Effector CD4-positive, alpha-beta T cell (primary cell): ENCODE results near the gene GH2.
"Not testable (repeated sequence)": the region's sequence is repeated elsewhere in the genome, so short reads cannot be mapped to it uniquely, and the experiment has no call there.

ENCODE experiments used
- DNase-seq: peaks from one replicate; pipeline ENCODE4 v3.0.0-alpha.2; 2020

The GH2 gene

GRCh38 chr17:63911041-63911635 is 29.4 kb upstream of the GH2 start, which contains the start of gene CSHL1:
Gene CSHL1 (minus strand): TSS chr17:63911258. CDS start chr17:63911196, 62 bp downstream.
- DNase-seq, result no peak

- DNase-seq, result no peak
Observed at GRCh38 chr17:63910096-63910495, 28.4 kb upstream of the GH2 start.

- not testable (repeated sequence) for DNase-seq
Observed at GRCh38 chr17:63909586-63909985, 27.8 kb upstream of the GH2 start.

- DNase-seq, result not testable (repeated sequence)
Observed at GRCh38 chr17:63907161-63907778, 25.5 kb upstream of the GH2 start.

- not testable (repeated sequence) for DNase-seq
Observed at GRCh38 chr17:63904796-63905195, 23.1 kb upstream of the GH2 start.

- peak; percentile 26 for DNase-seq
Observed at GRCh38 chr17:63903787-63904201, 22.1 kb upstream of the GH2 start.

GRCh38 chr17:63901971-63902370 is 20.2 kb upstream of the GH2 start:
- DNase-seq, result not testable (repeated sequence)

- not testable (repeated sequence) for DNase-seq
Observed at GRCh38 chr17:63898899-63899798, 17.4 kb upstream of the GH2 start.

GRCh38 chr17:63896524-63897354 is 15.0 kb upstream of the GH2 start, which contains the start of gene CSH1:
Gene CSH1 (minus strand): TSS chr17:63896574. CDS start chr17:63896511, 63 bp downstream.
- not testable (repeated sequence) for DNase-seq

GRCh38 chr17:63894821-63895220 is 13.1 kb upstream of the GH2 start:
- DNase-seq, result not testable (repeated sequence)

- not testable (repeated sequence) for DNase-seq
Observed at GRCh38 chr17:63894021-63894420, 12.3 kb upstream of the GH2 start.

- not testable (repeated sequence) for DNase-seq
Observed at GRCh38 chr17:63892316-63893037, 10.7 kb upstream of the GH2 start.

- DNase-seq, result not testable (repeated sequence)
Observed at GRCh38 chr17:63889026-63889848, 7.5 kb upstream of the GH2 start.

GRCh38 chr17:63885119-63885518 is 3.4 kb upstream of the GH2 start:
- not testable (repeated sequence) for DNase-seq

GRCh38 chr17:63882626-63883126 is 932 bp upstream of the GH2 start:
- not testable (repeated sequence) for DNase-seq

GRCh38 chr17:63881337-63881736 is 407 bp downstream of the GH2 start:
- DNase-seq, result not testable (repeated sequence)

- DNase-seq, result no peak
Observed at GRCh38 chr17:63880706-63881105, 1.0 kb downstream of the GH2 start.

GRCh38 chr17:63878413-63878812 is 3.3 kb downstream of the GH2 start:
- DNase-seq, result not testable (repeated sequence)

GRCh38 chr17:63874693-63875092 is 7.1 kb downstream of the GH2 start:
- not testable (repeated sequence) for DNase-seq

- not testable (repeated sequence) for DNase-seq
Observed at GRCh38 chr17:63874061-63874626, 7.6 kb downstream of the GH2 start.
